ENCODE measurements around the gene COX4I1. TPM values are rescaled to one million over a fixed set of nuclear protein-coding genes. Genes with fewer than 3 reads are reported as not detected.

The COX4I1 gene
- total RNA-seq, 1 donor from 2014 or later: 552 TPM

DNA sequence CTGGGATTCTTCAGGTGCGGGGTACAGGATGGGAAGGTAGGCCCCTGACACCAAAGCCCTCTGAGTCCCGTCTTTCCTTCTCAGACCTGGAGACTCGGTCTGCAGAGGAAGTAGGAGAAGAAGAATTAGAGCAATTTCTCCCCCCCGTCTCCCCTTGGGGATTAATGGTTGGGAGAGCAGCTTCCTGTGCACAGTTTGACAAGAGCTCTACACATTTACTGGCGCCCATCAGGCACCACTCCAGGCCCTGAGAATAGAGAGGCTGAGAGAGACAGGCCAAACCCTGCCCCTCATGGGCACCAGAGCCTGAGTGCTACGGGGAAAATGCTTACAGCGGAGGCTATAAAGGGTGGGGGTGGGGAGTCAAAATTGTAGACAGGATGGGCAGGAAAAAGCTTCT is 45.1 kb upstream of the COX4I1 start:
- DNase-seq (ENCODE audit: low spot score): no peak
- Mint-ChIP-seq H3K4me3 (ENCODE audit: unreplicated experiment) (no peak overlapping the region), H3K27ac (ENCODE audit: unreplicated experiment) (no peak overlapping the region), H3K9me3 (ENCODE audit: unreplicated experiment) (no peaks in the 10 kb centered on the region), H3K27me3 (ENCODE audit: unreplicated experiment) (peaks cover 9% of the 10 kb centered on the region), H3K36me3 (ENCODE audit: low read depth, unreplicated experiment) (no peaks in the 10 kb centered on the region), H3K4me1 (ENCODE audit: unreplicated experiment) (peaks cover 21% of the 10 kb centered on the region)
- TF ChIP-seq, protein P1, sequence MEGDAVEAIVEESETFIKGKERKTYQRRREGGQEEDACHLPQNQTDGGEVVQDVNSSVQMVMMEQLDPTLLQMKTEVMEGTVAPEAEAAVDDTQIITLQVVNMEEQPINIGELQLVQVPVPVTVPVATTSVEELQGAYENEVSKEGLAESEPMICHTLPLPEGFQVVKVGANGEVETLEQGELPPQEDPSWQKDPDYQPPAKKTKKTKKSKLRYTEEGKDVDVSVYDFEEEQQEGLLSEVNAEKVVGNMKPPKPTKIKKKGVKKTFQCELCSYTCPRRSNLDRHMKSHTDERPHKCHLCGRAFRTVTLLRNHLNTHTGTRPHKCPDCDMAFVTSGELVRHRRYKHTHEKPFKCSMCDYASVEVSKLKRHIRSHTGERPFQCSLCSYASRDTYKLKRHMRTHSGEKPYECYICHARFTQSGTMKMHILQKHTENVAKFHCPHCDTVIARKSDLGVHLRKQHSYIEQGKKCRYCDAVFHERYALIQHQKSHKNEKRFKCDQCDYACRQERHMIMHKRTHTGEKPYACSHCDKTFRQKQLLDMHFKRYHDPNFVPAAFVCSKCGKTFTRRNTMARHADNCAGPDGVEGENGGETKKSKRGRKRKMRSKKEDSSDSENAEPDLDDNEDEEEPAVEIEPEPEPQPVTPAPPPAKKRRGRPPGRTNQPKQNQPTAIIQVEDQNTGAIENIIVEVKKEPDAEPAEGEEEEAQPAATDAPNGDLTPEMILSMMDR (IDR thresholded peaks at IDR 0.05; ENCODE audit: unreplicated experiment): no peak

DNA sequence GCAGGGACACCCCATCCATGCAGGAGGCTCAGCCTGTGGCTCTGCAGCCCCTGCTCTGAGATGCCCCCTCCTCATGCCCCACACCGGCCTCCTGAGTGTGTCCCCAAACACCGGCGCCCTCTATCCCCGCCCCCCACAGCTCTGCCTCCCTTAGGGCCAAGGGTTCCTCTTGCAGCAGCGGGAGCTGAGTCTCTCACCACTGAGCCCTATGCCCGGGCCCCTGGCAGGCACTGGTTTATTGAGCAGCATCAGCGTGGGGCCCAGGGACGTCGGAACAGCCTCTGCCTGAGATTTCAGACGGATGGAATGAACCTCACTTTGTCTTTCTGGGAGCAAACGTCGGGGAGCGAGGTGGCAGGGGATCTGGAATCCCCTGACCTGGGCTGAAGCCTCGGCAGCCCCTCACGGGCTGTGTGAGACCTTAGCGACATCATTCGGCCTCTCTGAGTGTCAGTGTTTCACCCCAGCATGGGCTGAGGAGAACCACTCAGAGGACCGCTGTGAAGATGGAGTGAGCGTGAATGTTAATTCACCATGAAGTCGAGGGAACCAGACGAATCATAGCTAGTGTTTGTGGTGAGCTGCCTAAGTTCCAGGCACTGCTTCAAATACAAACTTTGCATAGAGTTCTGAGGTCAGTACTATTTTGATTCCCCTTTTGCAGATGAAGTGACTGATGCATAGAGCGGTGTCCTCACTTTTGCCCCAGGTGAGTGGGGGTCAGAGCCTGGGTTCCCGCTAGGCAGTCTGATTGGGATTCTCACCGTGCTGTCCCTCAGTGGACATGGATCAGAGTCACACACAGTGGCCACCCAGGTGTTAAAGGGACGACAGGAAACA is 43.3 kb upstream of the COX4I1 start:
- TF ChIP-seq, protein P1 (IDR thresholded peaks at IDR 0.05; ENCODE audit: unreplicated experiment): no peak
- H3K36me3 Mint-ChIP-seq (ENCODE audit: low read depth, unreplicated experiment): no peaks in the 10 kb centered on the region
- peaks cover 17% of the 10 kb centered on the region for H3K4me1 Mint-ChIP-seq (ENCODE audit: unreplicated experiment)
- H3K4me3 Mint-ChIP-seq (ENCODE audit: unreplicated experiment): no peak overlapping the region
- no peak overlapping the region for H3K27ac Mint-ChIP-seq (ENCODE audit: unreplicated experiment)
- H3K9me3 Mint-ChIP-seq (ENCODE audit: unreplicated experiment): no peaks in the 10 kb centered on the region
- DNase-seq (ENCODE audit: low spot score): no peak
- H3K27me3 Mint-ChIP-seq (ENCODE audit: unreplicated experiment): peaks cover 8% of the 10 kb centered on the region

DNA sequence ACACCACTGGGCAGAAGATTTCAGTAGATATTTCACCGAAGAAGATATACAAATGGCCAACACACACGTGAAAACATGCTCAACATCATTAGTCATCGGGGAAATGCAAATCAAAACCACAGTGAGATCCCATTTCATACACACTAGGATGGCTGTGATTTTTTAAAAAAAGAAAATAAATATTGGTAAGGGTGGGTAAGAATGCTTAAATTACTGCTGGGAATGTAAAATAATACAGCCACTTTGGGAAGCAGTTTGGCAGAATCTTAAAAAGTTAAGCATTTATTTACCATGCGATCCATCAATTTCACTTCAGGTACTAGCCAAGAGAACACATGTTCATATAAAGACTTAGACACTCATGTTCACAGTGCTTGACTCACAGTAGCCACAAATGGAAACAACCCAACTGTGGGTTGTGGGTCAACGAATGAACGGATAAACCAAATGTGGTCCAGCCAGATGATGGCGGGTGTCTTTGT is 42.1 kb upstream of the COX4I1 start:
- TF ChIP-seq, protein P1 (IDR thresholded peaks at IDR 0.05; ENCODE audit: unreplicated experiment): no peak
- H3K36me3 Mint-ChIP-seq (ENCODE audit: low read depth, unreplicated experiment): no peaks in the 10 kb centered on the region
- H3K4me1 Mint-ChIP-seq (ENCODE audit: unreplicated experiment): peaks cover 20% of the 10 kb centered on the region
- no peak for DNase-seq (ENCODE audit: low spot score)
- H3K4me3 Mint-ChIP-seq (ENCODE audit: unreplicated experiment): no peak overlapping the region
- no peaks in the 10 kb centered on the region for H3K9me3 Mint-ChIP-seq (ENCODE audit: unreplicated experiment)
- H3K27me3 Mint-ChIP-seq (ENCODE audit: unreplicated experiment): peaks cover 5% of the 10 kb centered on the region
- no peak overlapping the region for H3K27ac Mint-ChIP-seq (ENCODE audit: unreplicated experiment)

DNA sequence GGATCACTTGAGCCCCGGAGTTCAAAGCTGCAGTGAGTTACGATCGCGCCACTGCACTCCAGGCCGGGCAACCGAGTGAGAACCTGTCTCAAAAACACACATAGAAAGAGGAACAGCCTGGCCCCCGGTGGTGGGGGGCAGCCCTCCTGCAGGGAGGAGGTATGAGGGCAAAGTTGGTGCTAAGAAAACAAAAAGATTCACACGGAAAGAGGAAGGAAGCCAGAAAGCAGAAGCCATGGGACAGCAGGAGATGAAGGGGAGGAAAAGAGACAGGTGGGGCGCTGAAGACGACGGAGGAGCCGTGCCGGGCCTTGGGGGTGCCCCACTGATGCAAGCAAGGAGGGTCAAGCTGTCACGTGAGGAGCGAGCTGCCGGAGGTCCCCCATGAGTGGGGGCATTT is 40.4 kb upstream of the COX4I1 start:
- H3K27ac Mint-ChIP-seq (ENCODE audit: unreplicated experiment): no peak overlapping the region
- no peaks in the 10 kb centered on the region for H3K9me3 Mint-ChIP-seq (ENCODE audit: unreplicated experiment)
- H3K36me3 Mint-ChIP-seq (ENCODE audit: low read depth, unreplicated experiment): no peaks in the 10 kb centered on the region
- TF ChIP-seq, protein P1 (IDR thresholded peaks at IDR 0.05; ENCODE audit: unreplicated experiment): no peak
- peaks cover 13% of the 10 kb centered on the region for H3K4me1 Mint-ChIP-seq (ENCODE audit: unreplicated experiment)
- peaks cover 4% of the 10 kb centered on the region for H3K27me3 Mint-ChIP-seq (ENCODE audit: unreplicated experiment)
- no peak overlapping the region for H3K4me3 Mint-ChIP-seq (ENCODE audit: unreplicated experiment)
- no peak for DNase-seq (ENCODE audit: low spot score)

All from endothelial cell (in vitro differentiated cells).